Body of pancreas (tissue), 4 donors: ENCODE data around the gene DENND4A. TPM values are rescaled to one million over a fixed set of nuclear protein-coding genes. Genes with fewer than 3 reads are reported as not detected.

ENCODE experiments used
- ATAC-seq: fragments of 150-250 bp; one replicate; pipeline ENCODE4 v1.9.1; 2016
- DNase-seq, 4 donors: peaks; one replicate each; pipeline ENCODE4 v3.0.0-alpha.2; 2019
- H3K27ac ChIP-seq, 4 donors: fragments of 200-600 bp; sonication (generic); 1 replicate in 3 of 4; 2 replicates in 1 of 4; pipeline versions ENCODE4 v1.5.1 to v1.6.1; 2016 to 2019; ENCODE audit warnings: mild to moderate bottlenecking in 1 of 4, mixed read lengths in 1 of 4, moderate library complexity in 1 of 4
- H3K27me3 ChIP-seq, 2 donors: fragments of 200-600 bp; sonication (generic); one replicate each; pipeline ENCODE4 v1.6.0; 2016; ENCODE audit warnings: mild to moderate bottlenecking in 1 of 2
- H3K36me3 ChIP-seq, 2 donors: fragments of 200-600 bp; sonication (generic); replicated peaks in 1 of 2; 2 replicates each; pipeline ENCODE4 v1.5.1; 2016; ENCODE audit warnings: low read depth in 2 of 2; ENCODE audit not compliant: insufficient read depth in 1 of 2
- H3K4me1 ChIP-seq: fragments of 200-600 bp; sonication (generic); one replicate; pipeline ENCODE4 v1.6.0; 2016
- H3K4me3 ChIP-seq, 2 donors: fragments of 200-600 bp; sonication (generic); 1 replicate in 1 of 2; 2 replicates in 1 of 2; pipeline ENCODE4 v1.5.1; 2016 to 2019
- H3K9me3 ChIP-seq, 3 donors: fragments of 200-600 bp; sonication (generic); 1 replicate in 2 of 3; 2 replicates in 1 of 3; pipeline ENCODE4 v1.5.1; 2016
- CTCF ChIP-seq, 7 experiments: fragments of 450-650 bp in 4 of 7; fragments of 200-600 bp in 3 of 7; sonication (generic) in 3 of 7; IDR thresholded peaks; one replicate each; pipeline ENCODE4 v1.5.1; 2016 to 2019; ENCODE audit warnings: antibody characterized with exemption in 7 of 7
- POLR2A ChIP-seq, 3 donors: fragments of 450-650 bp; IDR thresholded peaks; one replicate each; pipeline ENCODE4 v1.6.1; 2016; ENCODE audit warnings: antibody characterized with exemption in 3 of 3, mild to moderate bottlenecking in 2 of 3
- WGBS, 2 donors: methylation state at CpG; one replicate each; pipeline ENCODE4 v1.1.5; 2017; 5-methylcytosine and 5-hydroxymethylcytosine counted together
- intact Hi-C: fragments of 100-400 bp; cut with DNase I; formaldehyde crosslinking; loops from one replicate; pipeline ENCODE4 v1.15.1; 2023
- microRNA-seq, 2 donors: library from miRNA; unstranded; fragments of <30 nt; microRNA quantifications; one replicate each; pipeline ENCODE4, GENCODE V29; 2016; ENCODE audit warnings: borderline number of aligned reads in 2 of 2, borderline replicate concordance in 2 of 2
- small RNA-seq: library from RNA; depleted of rRNA; stranded (forward); fragments of <200 nt; gene quantifications from one replicate; pipeline ENCODE3, GENCODE V24; 2016
- total RNA-seq, 2 donors: library from RNA; depleted of rRNA; stranded (reverse); fragments of >200 nt; gene quantifications; one replicate each; pipeline ENCODE4 v1.1.0, GENCODE V29; 2016

The DENND4A gene
- total RNA-seq, 2 donors from 2014 or later = 45.7 to 59.3 TPM

GRCh38 chr15:65610871-65611718 lies 181.0 kb downstream of the DENND4A start, which contains the start of gene INTS14:
INTS14 (minus strand) TSS chr15:65611131; CDS start chr15:65607380, 3,751 bp downstream.
- Histone ChIP-seq H3K27ac (peak within 1 kb of the TSS; percentile 74 to 93 (median 90)), H3K27me3 (no peaks in the 10 kb centered on the region), H3K4me3 (peak within 1 kb of the TSS; percentile 80 to 85), H3K4me1 (peaks cover 25% of the 10 kb centered on the region), H3K9me3 (no peaks in the 10 kb centered on the region), H3K36me3 (no peaks in the 10 kb centered on the region)
- intact Hi-C loops = no loop called here
- WGBS, 2 donors = 0 to 1% methylated on average over 34 to 64 of the region's 64 CpGs
- peak; percentile 98 to 99 (median 98) for DNase-seq
- peak; percentile 37 to 81 (median 58) for TF ChIP-seq CTCF (IDR thresholded peaks at IDR 0.05)
- peak; percentile 65 to 90 (median 90) for TF ChIP-seq POLR2A (IDR thresholded peaks at IDR 0.05)
- ATAC-seq = peak; percentile 99

Small RNAs within 50 kb of the gene (microRNA-seq; reads per million reads assigned to microRNA genes)
- gene MIR4511 = 0 to 0.90 reads per million in 2 donors

Small RNAs within 50 kb of the gene (small RNA-seq; reads per million reads assigned to genes)
- not detected for gene MIR4511
- gene SNORD13E = not detected

Other genes starting within 250 kb of the DENND4A start
- 10 to 100 TPM; 26.0 to 28.3 TPM for gene INTS14, start 181.2 kb downstream of the DENND4A start, total RNA-seq
- 1 to 10 TPM; 3.6 to 9.6 TPM for gene SLC24A1, start 170.4 kb downstream of the DENND4A start, total RNA-seq
- 10 to 100 TPM; 35.3 to 39.4 TPM for gene RAB11A, start 77.2 kb upstream of the DENND4A start, total RNA-seq